Middle frontal gyrus (tissue), 1 donor: ENCODE results near the gene TRPM3.

Experiments
- DNase-seq: peaks from one replicate; pipeline ENCODE4 v3.0.0-alpha.2; 2015; ENCODE audit warnings: low spot score; ENCODE audit errors: extremely low spot score

Gene TRPM3

DNA sequence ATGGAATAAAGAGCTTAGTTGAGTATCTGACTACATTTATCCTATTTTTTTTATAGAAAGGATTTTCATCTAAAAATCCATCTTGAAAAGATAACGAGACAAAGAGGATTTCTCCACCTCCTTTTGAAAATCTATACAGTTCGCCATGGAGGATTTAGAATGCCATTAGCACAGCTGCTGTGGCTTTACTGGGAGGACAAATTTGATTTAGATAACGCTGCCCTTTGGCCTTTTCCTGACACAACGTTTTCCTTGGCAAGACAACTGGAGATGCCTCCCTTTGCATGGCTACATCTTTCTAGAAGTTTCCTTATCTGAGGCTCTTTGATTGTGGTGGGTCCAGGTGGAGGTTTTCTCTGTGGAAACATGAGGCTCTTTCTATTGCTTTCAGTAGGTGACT lies 560.3 kb downstream of the TRPM3 start:
- no peak for DNase-seq

DNA sequence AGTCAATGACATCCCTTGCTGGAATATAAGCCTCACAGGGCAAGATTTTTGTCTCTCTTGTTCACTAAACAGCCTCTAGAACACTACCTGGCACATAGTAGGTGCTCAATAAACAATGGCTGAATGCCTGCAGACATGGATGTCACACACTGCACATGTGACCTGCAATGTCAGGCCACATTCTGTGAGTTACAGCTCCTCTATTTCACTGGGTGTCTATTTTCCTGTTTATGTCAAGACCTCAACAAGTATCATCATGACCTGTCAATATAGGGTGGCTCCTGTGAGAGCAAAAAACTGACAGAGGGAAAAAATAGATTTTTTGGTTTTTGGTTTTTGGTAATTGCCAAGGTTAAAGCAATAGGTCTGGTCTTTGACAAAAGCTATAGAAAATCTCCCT lies 562.3 kb downstream of the TRPM3 start:
- no peak for DNase-seq

DNA sequence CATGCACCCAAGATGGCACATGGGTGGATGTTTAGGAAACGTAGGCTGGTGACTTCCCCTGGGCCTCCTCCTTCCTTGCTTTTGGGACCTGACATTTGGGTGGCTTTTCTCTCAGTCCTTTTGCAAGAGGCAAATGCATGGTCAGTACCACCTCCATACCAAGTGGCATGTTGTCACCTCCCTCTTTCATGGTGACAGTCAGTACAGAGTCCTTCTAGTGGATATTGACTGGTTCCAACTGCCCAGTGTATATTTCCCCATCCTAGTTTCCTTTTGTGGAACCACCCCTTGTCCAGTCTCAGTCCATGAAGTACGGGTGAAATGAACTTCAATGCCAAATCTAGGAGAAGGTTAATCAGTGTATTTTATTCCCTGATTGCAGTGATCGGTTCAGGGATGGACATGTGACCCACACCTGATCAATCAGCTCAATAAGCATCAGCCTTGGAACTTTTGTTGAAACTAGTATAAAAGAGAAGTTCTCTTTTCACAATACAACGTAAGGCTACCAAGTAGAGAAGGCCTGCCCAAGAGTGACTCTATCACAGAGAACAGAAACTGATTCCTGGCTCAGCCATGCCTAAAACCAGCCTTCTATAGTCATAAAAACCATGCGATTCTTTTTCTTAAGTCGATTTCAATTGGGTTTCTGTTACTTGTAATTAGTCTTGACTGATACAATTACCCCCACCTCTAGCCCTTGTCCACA lies 563.6 kb downstream of the TRPM3 start:
- DNase-seq = no peak

DNA sequence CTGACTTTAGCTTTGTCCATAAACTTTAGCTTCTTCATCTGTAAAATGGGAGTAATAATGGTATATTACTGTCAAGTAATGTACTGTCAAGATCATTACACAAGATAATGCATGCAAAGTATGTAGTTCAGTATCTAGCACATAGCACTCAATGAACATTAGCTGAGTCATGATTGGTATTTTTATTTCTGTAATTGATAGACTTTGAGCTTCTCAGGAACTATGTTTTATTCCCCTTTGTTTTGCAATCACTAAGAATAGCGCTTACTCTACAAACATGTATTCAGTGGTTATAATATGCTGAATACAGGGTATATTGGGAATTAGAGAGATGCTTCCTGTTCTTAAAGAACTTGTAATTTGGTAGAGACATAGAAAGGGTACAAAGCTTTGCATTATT lies 564.6 kb downstream of the TRPM3 start:
- DNase-seq = no peak

DNA sequence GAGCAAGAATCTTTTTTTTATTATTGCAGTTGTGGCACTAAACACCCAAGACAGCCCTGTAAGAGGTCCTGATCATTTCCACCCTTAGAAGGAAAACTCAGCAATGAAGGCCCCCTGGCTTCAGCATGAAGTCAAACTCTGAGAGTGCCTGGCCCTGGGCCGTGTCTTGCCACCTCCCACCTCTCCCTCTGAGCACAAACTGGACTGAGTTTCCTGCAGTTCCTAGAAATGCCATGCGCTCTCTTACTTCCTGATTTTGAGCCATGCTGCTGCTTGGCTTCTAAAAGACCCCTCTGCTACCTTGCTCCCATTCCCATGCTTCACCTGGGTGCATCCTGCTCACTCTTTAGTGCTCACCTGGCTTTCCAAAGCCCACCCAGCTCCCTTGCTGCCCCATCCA lies 566.5 kb downstream of the TRPM3 start:
- DNase-seq = no peak

DNA sequence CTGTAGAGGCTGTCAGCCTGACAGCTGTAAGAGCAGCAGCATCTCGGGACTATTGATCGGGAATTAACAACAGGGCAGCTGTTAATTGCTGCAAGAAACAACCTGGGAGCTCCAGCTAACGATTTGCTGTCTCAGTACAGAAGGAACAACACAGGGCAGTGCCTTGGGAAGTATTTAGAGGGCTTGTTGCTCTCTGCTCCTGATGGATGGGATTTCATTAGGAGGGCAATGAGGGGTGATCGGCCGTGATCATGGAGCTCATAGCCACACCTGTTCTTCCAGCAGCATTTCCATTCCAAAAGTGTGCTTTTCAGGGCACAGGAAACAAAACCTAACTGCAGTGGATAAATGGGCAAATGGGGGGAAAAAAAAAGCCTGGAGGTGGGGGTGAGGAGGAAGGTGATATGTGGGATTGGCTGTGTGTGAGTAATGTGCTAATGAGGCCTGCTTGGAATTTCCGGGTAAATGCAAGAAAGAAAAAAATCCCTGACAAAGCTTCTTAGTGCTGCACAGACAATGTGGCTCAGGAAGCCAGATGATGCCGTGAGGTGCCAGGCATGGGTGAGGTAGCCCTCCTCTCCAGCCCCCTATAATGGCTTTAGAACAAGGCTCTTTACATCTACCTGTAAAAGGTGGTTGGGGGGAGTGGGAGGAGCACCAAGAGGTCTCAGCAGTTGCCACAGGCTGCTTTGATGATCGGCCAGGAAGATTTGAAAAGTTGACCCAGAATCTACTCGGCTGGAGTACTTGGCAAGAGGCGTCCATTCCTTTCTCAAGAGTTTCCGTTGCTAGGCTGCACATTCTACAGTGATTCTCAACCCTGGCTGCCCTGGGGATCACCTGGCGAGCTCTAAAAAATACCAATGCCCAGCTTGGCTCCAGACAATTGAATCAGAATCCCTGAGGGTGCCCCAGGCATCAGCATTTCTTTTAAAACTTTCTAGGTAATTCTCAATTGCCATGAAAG lies 567.4 kb downstream of the TRPM3 start:
- no peak for DNase-seq

DNA sequence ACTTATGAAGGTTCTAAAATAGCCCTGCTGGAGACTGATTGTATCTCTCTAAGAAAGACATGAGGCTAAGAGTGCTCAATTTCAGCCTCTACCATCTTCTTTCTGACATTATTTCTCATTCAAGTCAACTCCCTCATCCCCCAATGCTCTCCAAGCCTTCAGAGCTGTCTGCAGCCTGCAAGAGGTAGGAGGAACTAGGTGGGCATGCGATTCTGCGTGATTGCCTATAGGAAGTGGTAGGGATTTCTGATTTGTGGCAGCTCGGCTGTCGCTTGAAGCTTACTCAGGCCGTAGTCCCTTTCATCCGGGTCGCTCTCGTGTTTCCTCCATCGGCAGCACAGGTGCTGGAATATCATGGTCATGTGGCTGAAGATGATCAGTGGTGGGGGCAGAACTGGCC lies 568.9 kb downstream of the TRPM3 start:
- DNase-seq = no peak

DNA sequence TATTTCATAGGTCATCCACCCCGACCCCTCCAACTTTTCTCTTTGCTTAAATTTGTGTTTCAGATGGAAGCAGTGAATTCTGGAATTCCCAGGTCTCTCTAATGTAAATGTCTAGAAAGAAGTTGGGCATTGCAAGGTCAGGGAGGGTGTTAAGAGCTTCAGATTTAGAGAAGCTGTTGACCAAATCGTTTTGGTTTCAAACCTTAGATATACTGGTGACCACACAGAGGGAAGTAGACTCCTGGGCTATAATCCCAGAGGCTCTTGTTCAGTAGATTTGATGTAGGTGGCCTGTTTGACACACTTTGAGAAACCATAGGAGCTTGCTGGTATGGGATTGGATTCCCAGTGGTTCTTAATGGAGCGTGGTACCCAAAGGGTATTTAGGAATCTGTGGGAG lies 569.6 kb downstream of the TRPM3 start:
- no peak for DNase-seq

DNA sequence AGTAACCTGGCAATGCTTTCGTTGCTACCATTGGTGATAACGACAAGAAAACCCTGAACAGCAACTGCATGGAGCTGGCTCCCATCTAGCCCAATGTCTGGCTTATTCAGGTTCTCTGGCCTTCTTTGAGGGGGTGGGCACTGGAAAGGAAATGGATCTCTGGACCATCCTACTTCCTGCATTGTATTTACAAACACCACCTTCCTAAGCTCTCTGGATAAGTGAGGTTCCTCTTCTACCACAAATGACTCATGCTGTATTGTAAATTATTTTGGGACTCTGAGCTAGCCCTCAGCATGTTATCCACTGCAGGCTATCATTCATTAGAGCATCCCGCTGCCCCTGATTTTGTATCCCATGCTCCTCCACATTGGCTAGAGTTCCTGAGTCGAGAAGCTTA lies 570.0 kb downstream of the TRPM3 start:
- no peak for DNase-seq

DNA sequence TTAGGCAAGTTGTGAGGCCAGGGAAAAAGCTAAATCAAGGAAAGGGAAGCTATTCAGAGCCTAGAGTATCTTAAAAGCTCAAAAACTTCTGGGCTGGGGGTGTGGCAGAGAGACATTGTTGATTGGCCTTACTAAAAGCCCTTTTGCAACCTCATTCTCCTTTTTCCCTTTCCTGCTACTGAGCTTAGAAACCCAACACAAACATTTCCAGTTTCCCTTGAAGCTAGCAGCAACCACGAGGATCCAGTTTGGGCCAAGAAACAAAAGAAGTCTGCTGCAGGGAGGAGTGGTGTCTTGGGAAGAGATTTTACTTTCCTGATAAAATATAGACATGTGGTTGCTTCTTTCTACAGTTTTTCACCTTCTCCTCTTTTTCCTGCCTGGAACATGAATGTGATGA lies 571.5 kb downstream of the TRPM3 start:
- no peak for DNase-seq

DNA sequence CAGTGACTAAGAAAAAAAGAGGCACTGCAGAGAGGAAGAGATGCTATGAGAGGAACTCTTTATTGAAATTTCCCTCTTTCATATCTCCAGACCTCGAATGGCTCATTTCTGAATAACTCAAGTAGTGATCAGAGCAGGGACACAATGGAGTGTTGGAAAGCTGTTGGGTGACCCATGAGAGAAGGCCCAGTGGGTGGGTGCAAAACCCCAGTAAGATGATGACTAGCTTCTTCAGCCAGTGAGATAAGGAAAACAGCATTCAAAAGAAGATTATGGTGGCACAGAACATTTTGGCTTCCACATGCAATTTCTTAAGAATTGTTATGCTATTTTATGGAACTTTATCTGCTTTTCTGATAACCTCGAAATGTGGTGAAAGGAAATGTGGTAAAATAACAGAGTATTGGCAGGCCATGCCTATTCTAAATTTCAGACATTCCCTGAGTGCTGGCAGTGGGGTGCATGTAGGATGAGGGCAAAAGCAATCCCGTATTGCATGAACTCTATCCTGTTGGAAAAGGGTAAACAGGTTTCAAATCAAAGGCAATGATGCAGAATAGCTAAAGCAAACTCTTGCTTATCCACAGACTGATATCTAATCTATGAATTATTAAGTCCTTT lies 579.0 kb downstream of the TRPM3 start:
- DNase-seq = no peak

DNA sequence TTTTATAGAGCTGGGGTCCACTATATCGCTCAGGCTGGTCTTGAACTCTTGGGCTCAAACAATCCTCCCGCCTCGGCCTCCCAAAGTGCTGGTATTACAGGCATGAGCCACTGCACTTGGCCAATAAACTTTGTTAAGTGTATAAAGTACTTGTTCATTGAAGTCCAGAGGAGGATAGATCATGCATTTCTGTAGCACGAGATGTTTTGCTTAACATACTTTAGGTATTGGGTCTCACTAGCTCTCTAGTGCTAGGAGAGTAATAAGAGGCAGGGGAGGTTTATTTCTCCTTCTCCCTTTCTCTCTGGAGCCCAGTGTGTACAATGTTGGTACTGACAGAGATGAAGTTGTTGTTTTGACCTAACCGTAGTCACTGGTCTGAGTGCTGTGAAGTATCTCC lies 581.4 kb downstream of the TRPM3 start:
- no peak for DNase-seq

DNA sequence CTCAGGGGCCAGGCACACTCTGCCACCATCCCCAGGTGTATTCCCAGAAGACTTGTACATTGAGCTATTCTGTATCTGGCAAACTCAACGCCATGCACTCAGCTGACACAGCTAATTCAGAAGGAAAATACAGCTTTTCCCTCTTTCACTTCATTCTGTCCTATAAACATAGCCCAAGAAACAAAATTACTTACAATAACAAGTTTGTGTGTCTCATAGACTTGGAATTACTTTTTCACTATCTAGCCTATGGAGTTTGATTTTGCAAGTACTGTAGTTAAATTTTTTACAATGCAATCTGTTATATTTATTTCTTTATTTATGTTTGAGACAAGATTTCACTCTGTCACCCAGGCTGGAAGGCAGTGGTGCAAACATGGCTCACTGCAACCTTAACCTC lies 581.9 kb downstream of the TRPM3 start:
- no peak for DNase-seq

DNA sequence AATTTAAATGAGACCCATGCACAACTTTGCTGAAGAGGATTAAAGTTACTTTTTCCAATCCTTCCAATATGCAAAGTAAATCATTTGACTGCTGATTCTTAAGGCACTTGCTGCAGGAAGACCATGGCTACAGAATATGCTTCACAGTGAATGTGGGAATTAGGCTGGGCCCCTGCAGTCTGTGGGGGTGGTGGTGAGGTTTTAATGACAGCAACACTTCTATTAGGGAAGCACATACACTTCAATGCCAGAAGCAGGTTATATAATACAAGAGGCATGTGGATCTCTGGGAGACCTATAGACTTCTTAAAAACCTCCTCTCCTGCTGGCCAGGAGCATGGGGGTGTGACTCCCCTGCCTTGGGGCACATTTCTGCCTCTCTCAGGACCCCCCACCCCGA lies 582.4 kb downstream of the TRPM3 start:
- DNase-seq = no peak

DNA sequence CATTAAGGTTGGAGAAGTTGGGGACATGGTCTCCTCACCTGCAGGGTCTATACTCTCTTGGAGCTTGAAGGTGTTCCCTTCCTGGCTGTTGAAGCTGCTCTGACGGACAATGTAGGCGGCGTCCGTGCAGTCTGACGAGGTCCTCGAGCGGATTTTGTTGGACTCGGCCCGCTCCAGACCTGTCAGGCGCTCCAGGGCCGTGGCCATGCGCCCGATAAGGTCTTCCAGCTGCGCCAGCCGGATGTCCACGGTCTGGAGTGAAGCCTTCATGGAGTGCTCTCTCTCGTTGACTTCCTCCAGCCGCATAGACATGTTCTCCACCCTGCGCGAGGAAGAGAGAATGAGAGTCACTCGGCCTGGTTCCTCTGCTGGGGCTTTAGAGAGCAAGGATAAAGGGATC lies 584.3 kb downstream of the TRPM3 start:
- no peak for DNase-seq

DNA sequence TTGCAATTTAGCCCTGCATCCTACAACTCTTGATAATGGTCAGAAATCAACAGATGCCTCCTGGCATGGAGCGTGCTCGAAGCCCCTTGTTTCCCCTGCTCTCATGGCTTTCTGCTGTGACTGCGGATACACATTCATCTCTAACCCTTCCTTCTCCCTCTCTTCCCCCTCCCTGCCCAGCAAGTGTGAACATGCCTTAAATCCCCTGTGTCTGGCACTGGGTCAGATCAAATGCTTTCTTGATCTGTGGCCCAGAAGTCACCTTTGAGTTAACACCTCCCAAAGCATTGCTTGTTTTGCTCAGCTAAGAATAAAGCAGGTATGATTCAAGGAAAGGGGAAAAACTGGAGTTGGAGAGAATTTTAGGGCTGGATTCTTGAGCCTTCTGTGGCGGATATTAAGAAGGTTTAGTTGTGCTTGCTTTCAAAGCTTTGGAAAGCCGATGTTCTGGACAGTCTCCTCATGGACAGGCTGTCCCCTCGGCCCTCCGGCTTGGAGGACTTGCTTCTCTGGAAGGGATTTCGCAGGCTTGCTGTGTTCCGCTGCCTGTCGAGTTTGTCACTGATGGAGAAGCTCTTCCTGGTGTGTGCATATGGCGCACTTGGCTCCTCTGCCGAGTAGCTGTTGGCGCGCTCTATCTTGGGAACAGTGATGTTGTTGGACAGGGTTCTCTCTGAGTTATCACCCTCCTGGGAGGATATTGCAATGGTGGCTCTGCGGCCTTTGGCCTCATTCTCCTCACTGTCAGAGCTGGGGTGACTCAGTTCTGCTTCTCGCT lies 585.7 kb downstream of the TRPM3 start:
- no peak for DNase-seq

DNA sequence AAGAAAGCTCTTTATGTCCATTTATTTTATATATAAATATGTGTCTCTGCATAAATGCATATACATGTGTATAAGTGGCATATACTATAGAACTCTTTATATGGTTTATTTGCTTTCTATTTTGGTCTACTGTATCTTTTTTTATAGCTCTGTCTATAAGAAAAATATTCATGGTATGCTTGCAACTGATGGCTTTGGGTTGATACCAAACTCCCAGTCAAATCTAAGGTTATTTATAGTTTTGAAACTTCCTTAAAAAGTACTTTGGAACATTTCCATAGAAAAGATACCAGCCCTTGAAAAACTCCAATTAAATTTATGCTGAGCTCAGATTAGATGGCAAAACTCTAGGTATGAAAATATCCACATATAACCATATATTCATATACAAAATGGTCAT lies 587.0 kb downstream of the TRPM3 start:
- no peak for DNase-seq

DNA sequence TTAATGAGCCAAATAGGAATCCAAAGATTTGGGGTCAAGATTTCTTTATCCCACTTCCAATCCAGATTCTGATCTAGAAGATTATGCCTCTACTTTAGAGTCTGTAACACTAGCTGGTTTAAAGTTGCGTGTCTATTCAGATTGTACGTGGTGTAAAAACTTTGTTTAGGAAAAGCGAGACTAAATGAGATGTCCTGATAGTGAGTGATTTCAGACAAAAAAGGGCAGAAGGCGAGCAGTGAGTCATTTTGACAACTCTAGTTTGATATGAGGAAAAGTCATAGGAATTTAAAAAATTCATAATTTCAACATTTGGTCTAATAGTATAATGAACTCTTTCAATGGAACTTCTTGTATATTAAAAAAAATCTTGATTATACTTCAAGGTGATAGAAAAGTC lies 587.4 kb downstream of the TRPM3 start:
- DNase-seq = no peak

DNA sequence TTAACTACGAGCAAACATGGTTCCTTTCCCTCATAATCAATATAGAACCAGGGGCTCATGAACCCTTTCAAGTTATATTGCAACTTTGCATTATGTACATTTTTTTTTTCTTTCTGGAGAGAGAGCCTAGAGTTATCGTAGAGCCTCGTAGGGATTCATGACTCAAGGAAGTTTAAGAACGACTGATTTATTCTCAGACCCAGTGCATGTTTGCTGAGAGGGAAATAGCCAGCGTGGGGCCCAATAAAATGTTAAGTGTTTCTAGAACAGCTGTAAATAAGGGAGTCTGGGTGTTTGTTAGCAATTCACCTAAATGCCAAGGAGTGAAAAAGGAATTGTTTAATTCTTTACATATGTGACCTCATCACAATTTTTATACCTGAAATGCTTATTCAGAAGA lies 587.9 kb downstream of the TRPM3 start:
- DNase-seq = no peak

DNA sequence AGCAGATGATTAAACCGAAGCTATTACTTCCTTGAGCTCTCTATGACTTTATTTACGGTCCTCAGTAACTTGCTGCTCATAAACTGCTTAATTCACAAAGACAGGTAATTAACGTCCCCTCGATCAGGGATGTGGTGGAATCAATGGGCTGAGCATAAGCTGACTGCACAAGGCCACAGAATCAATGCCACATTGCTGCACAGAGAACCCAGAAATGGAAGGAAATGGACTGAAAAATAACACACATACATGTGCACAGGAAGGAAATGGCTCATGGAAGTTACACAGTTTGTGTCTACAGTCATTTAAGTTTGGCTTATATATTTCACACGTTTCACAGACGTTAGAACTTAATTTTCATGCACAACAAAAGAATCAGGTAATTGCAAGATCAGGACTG lies 588.7 kb downstream of the TRPM3 start:
- no peak for DNase-seq

DNA sequence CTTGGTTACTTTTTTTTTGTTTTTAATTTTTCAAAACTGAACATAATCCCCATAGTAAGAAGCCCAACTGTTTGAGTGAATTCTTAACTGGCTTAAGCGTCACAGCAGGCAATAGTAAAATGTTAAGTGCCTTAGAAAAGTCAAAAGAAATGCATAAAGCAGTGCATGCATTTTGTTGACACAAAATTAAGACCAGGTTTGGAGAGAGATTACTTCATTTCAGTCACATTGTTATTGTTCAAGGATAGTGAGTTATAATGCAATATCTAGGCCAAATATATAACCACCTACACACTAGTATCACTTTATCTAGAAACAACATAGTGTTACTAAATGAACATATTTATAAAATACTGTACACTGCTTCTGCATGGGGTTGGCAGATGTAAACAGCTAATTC lies 590.1 kb downstream of the TRPM3 start:
- DNase-seq = no peak

DNA sequence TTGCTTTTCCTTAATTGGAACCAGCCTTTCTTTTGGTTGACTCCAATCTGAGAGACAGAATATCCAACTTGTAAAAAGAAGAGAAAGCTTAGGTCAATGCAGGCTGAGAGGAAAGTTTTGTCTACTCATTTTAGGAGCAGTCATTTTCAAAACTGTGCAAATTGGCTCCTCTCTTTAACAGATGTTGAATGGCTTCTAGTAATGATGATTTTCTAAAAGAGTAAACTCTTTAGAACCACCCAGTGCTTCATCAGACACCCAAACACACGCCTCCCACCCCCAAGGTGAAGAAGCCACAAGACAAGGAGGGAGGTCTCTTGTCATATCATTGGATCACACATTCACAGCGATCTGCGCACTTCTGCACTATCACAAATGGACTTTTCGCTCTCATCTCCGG lies 590.7 kb downstream of the TRPM3 start:
- no peak for DNase-seq
